ENCODE measurements around the gene RPSA. TPM values are rescaled to one million over a fixed set of nuclear protein-coding genes. Genes with fewer than 3 reads are reported as not detected.

RPSA gene
- total and polyA plus RNA-seq, 9 of the 15 experiments (the other 6 are each of a cell fraction or from before 2014, with no cell fraction given): 2,290 to 4,272 (median 2,730) TPM

- 0 out of 2 replicates have a peak, but pooled peaks have one; percentile 10 for TF ChIP-seq ZBTB26 (CRISPR knock-in tag; IDR thresholded peaks at IDR 0.05)
- no peak for TF ChIP-seq WHSC1 (IDR thresholded peaks at IDR 0.05; ENCODE audit: low read length)
- TF ChIP-seq NR3C1 (CRISPR knock-in tag; IDR thresholded peaks at IDR 0.05): peak; percentile 74
- peak; percentile 56; the same call in 1 of the 2 replicates for TF ChIP-seq ZNF143 (CRISPR knock-in tag; IDR thresholded peaks at IDR 0.05)
- no peak for TF ChIP-seq ZNF316 (IDR thresholded peaks at IDR 0.05)
- no peak for TF ChIP-seq POU5F1 (IDR thresholded peaks at IDR 0.05; ENCODE audit: borderline replicate concordance, low read depth, low read length, partially characterized antibody)
- no peak for TF ChIP-seq SNIP1 (IDR thresholded peaks at IDR 0.05; ENCODE audit: low read depth)
- no peak for TF ChIP-seq ZNF280B (CRISPR knock-in tag; IDR thresholded peaks at IDR 0.05)
- peak; percentile 87 for TF ChIP-seq HDAC2 (IDR thresholded peaks at IDR 0.05)
- TF ChIP-seq CBX5 (IDR thresholded peaks at IDR 0.05; ENCODE audit: borderline replicate concordance, low read depth): no peak
- TF ChIP-seq, protein P1, sequence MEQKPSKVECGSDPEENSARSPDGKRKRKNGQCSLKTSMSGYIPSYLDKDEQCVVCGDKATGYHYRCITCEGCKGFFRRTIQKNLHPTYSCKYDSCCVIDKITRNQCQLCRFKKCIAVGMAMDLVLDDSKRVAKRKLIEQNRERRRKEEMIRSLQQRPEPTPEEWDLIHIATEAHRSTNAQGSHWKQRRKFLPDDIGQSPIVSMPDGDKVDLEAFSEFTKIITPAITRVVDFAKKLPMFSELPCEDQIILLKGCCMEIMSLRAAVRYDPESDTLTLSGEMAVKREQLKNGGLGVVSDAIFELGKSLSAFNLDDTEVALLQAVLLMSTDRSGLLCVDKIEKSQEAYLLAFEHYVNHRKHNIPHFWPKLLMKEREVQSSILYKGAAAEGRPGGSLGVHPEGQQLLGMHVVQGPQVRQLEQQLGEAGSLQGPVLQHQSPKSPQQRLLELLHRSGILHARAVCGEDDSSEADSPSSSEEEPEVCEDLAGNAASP (IDR thresholded peaks at IDR 0.05): no peak
- no peak for TF ChIP-seq IFI16 (CRISPR knock-in tag; IDR thresholded peaks at IDR 0.05)
- no peak for TF ChIP-seq KAT8 (IDR thresholded peaks at IDR 0.05; ENCODE audit: low read depth)
- peak; percentile 53 for TF ChIP-seq TAF1 (IDR thresholded peaks at IDR 0.05; ENCODE audit: control insufficient read depth, extremely low read depth, insufficient read depth, low read length, severe bottlenecking)
- no peak for TF ChIP-seq ZFP1 (CRISPR knock-in tag; IDR thresholded peaks at IDR 0.05)
- TF ChIP-seq NR2F6 (CRISPR knock-in tag; IDR thresholded peaks at IDR 0.05): no peak
- TF ChIP-seq ATF1 (CRISPR knock-in tag; IDR thresholded peaks at IDR 0.05): no peak
- TF ChIP-seq ATF1 (tag; IDR thresholded peaks at IDR 0.05): peak; percentile 94
- TF ChIP-seq GTF2E2 (tag; IDR thresholded peaks at IDR 0.05): peak; percentile 91
- peak; percentile 74 to 82 for TF ChIP-seq E2F6 (IDR thresholded peaks at IDR 0.05; ENCODE audit: borderline replicate concordance in 1 of 2, extremely low read depth in 1 of 2, insufficient read depth in 1 of 2, insufficient read length in 1 of 2, low read depth in 1 of 2, low read length in 1 of 2, poor library complexity in 1 of 2, severe bottlenecking in 1 of 2)
- peak; percentile 19; the same call in 1 of the 2 replicates for TF ChIP-seq ZNF121 (CRISPR knock-in tag; conservative IDR thresholded peaks at IDR 0.05)
These were observed 23.3 kb upstream of the RPSA start, which contains the start of gene SLC25A38 (continued) for GRCh38 chr3:39383045-39383880.
